Measurements from ENCODE around the gene PC. TPM values are rescaled to one million over a fixed set of nuclear protein-coding genes. Genes with fewer than 3 reads are reported as not detected.

PC gene
- polyA plus RNA-seq, 3 donors = 4.6 to 7.1 (median 6.0) TPM

GRCh38 chr11:66861774-66862558, 96.2 kb downstream of the PC start:
- intact Hi-C loops (cut with micrococcal nuclease) = no loop called here
- Histone ChIP-seq H3K9ac (ENCODE audit: insufficient read depth, low read length, poor library complexity, severe bottlenecking) (no peak overlapping the region), H3K4me3 (replicated peaks in 1 of 3; ENCODE audit: low read depth in 2 of 3, low read length in 3 of 3) (no peak overlapping the region), H3K9me3 (replicated peaks in 1 of 2; ENCODE audit: control insufficient read depth in 1 of 2, insufficient read depth in 1 of 2, low read length in 2 of 2) (no peaks in the 10 kb centered on the region), H2AFZ (ENCODE audit: insufficient read depth, low read depth, low read length, poor library complexity, severe bottlenecking) (no peak overlapping the region), H3K27me3 (ENCODE audit: control insufficient read depth in 2 of 2, insufficient read depth in 2 of 2, low read length in 2 of 2) (no peaks in the 10 kb centered on the region), H3K4me1 (ENCODE audit: control insufficient read depth in 1 of 2, insufficient read depth in 2 of 2, low read length in 2 of 2) (peaks cover 6 to 7% of the 10 kb centered on the region in 2 donors), H3K4me2 (replicated peaks; ENCODE audit: extremely low read depth, low read length, poor library complexity, severe bottlenecking) (no peak overlapping the region), H3K36me3 (replicated peaks in 1 of 2; ENCODE audit: control insufficient read depth in 1 of 2, insufficient read depth in 2 of 2, low read length in 2 of 2) (no peaks in the 10 kb centered on the region), H3K79me2 (ENCODE audit: insufficient read depth, low read length) (peaks cover 3% of the 10 kb centered on the region), H4K20me1 (ENCODE audit: insufficient read depth, low read length) (no peaks in the 10 kb centered on the region), H3K27ac (ENCODE audit: low read depth in 1 of 2, low read length in 2 of 2) (no peak overlapping the region)
- H3K27me3 Mint-ChIP-seq (ENCODE audit: low read depth in 3 of 3) = no peaks in the 10 kb centered on the region
- no peak for TF ChIP-seq CTCF (IDR thresholded peaks at IDR 0.05)
- DNase-seq = no peak
- H3K4me1 Mint-ChIP-seq = peaks cover 3% of the 10 kb centered on the region
- no peaks in the 10 kb centered on the region for H3K36me3 Mint-ChIP-seq
- H3K9me3 Mint-ChIP-seq = no peaks in the 10 kb centered on the region
- WGBS (ENCODE audit: insufficient coverage) = 91% methylated on average over 19 of the region's 30 CpGs
- H3K27ac Mint-ChIP-seq = no peak overlapping the region
- no peak overlapping the region for H3K4me3 Mint-ChIP-seq

- no peak overlapping the region for H3K9ac ChIP-seq (ENCODE audit: insufficient read depth, low read length, poor library complexity, severe bottlenecking)
- H4K20me1 ChIP-seq (ENCODE audit: insufficient read depth, low read length) = no peaks in the 10 kb centered on the region
- H3K4me1 Mint-ChIP-seq = peaks cover 3% of the 10 kb centered on the region
- peak overlapping the region in 2 of 7 donors; percentile 33 to 75 for H3K27ac Mint-ChIP-seq
- peaks cover 6 to 7% of the 10 kb centered on the region in 2 donors for H3K4me1 ChIP-seq (ENCODE audit: control insufficient read depth in 1 of 2, insufficient read depth in 2 of 2, low read length in 2 of 2)
- no peaks in the 10 kb centered on the region for H3K36me3 Mint-ChIP-seq
- no peak overlapping the region for H3K4me2 ChIP-seq (replicated peaks; ENCODE audit: extremely low read depth, low read length, poor library complexity, severe bottlenecking)
- H3K4me3 Mint-ChIP-seq = no peak overlapping the region
- no peaks in the 10 kb centered on the region for H3K27me3 Mint-ChIP-seq (ENCODE audit: low read depth in 3 of 3)
- WGBS (ENCODE audit: insufficient coverage) = 97% methylated on average over 32 of the region's 32 CpGs
- H2AFZ ChIP-seq (ENCODE audit: insufficient read depth, low read depth, low read length, poor library complexity, severe bottlenecking) = no peak overlapping the region
- intact Hi-C loops (cut with micrococcal nuclease) = no loop called here
- H3K9me3 ChIP-seq (replicated peaks in 1 of 2; ENCODE audit: control insufficient read depth in 1 of 2, insufficient read depth in 1 of 2, low read length in 2 of 2) = no peaks in the 10 kb centered on the region
- H3K9me3 Mint-ChIP-seq = no peaks in the 10 kb centered on the region
- peaks cover 3% of the 10 kb centered on the region for H3K79me2 ChIP-seq (ENCODE audit: insufficient read depth, low read length)
- H3K27me3 ChIP-seq (ENCODE audit: control insufficient read depth in 2 of 2, insufficient read depth in 2 of 2, low read length in 2 of 2) = no peaks in the 10 kb centered on the region
- no peaks in the 10 kb centered on the region for H3K36me3 ChIP-seq (replicated peaks in 1 of 2; ENCODE audit: control insufficient read depth in 1 of 2, insufficient read depth in 2 of 2, low read length in 2 of 2)
- H3K27ac ChIP-seq (ENCODE audit: low read depth in 1 of 2, low read length in 2 of 2) = no peak overlapping the region
- no peak overlapping the region for H3K4me3 ChIP-seq (replicated peaks in 1 of 3; ENCODE audit: low read depth in 2 of 3, low read length in 3 of 3)
- no peak for TF ChIP-seq CTCF (IDR thresholded peaks at IDR 0.05)
- no peak for DNase-seq
Observed at GRCh38 chr11:66861038-66861773, 97.0 kb downstream of the PC start.
